Measurements from ENCODE around the gene EPN3. TPM values are rescaled to one million over a fixed set of nuclear protein-coding genes. Genes with fewer than 3 reads are reported as not detected.

The EPN3 gene
- total RNA-seq, 1 donor from 2014 or later = not detected

- DNase-seq (ENCODE audit: low spot score) = no peak
- H3K27ac Mint-ChIP-seq (ENCODE audit: unreplicated experiment) = no peak overlapping the region
- TF ChIP-seq CTCF (IDR thresholded peaks at IDR 0.05) = no peak
- H3K4me3 Mint-ChIP-seq (ENCODE audit: unreplicated experiment) = no peak overlapping the region
- no peaks in the 10 kb centered on the region for H3K9me3 Mint-ChIP-seq (ENCODE audit: low read depth)
- H3K4me1 Mint-ChIP-seq (ENCODE audit: low read depth) = peaks cover 19% of the 10 kb centered on the region
- H3K27me3 Mint-ChIP-seq (ENCODE audit: low read depth) = peaks cover 52% of the 10 kb centered on the region
- H3K36me3 Mint-ChIP-seq (ENCODE audit: low read depth) = peaks cover 1% of the 10 kb centered on the region
Observed at GRCh38 chr17:50562242-50563091, 29.9 kb downstream of the EPN3 start.

GRCh38 chr17:50563092-50563511 is 30.6 kb downstream of the EPN3 start:
- Mint-ChIP-seq H3K36me3 (ENCODE audit: low read depth) (peaks cover 1% of the 10 kb centered on the region), H3K27ac (ENCODE audit: unreplicated experiment) (no peak overlapping the region), H3K4me1 (ENCODE audit: low read depth) (peaks cover 19% of the 10 kb centered on the region), H3K27me3 (ENCODE audit: low read depth) (peaks cover 53% of the 10 kb centered on the region), H3K4me3 (ENCODE audit: unreplicated experiment) (no peak overlapping the region), H3K9me3 (ENCODE audit: low read depth) (no peaks in the 10 kb centered on the region)
- no peak for DNase-seq (ENCODE audit: low spot score)
- peak; percentile 16 for TF ChIP-seq CTCF (IDR thresholded peaks at IDR 0.05)

- Mint-ChIP-seq H3K27ac (ENCODE audit: unreplicated experiment) (no peak overlapping the region), H3K36me3 (ENCODE audit: low read depth) (peaks cover 1% of the 10 kb centered on the region), H3K4me1 (ENCODE audit: low read depth) (peaks cover 13% of the 10 kb centered on the region), H3K27me3 (ENCODE audit: low read depth) (peaks cover 44% of the 10 kb centered on the region), H3K4me3 (ENCODE audit: unreplicated experiment) (no peak overlapping the region), H3K9me3 (ENCODE audit: low read depth) (no peaks in the 10 kb centered on the region)
- no peak for TF ChIP-seq CTCF (IDR thresholded peaks at IDR 0.05)
- DNase-seq (ENCODE audit: low spot score) = no peak
Observed at GRCh38 chr17:50564916-50565315, 32.4 kb downstream of the EPN3 start.

GRCh38 chr17:50565402-50566350 is 33.1 kb downstream of the EPN3 start:
- no peak for TF ChIP-seq CTCF (IDR thresholded peaks at IDR 0.05)
- Mint-ChIP-seq H3K4me1 (ENCODE audit: low read depth) (peaks cover 10% of the 10 kb centered on the region), H3K4me3 (ENCODE audit: unreplicated experiment) (no peak overlapping the region), H3K27me3 (ENCODE audit: low read depth) (peaks cover 43% of the 10 kb centered on the region), H3K9me3 (ENCODE audit: low read depth) (no peaks in the 10 kb centered on the region), H3K36me3 (ENCODE audit: low read depth) (peaks cover 1% of the 10 kb centered on the region), H3K27ac (ENCODE audit: unreplicated experiment) (peak overlapping the region; percentile 64)
- no peak for DNase-seq (ENCODE audit: low spot score)

- H3K4me1 Mint-ChIP-seq (ENCODE audit: low read depth) = peaks cover 10% of the 10 kb centered on the region
- peaks cover 44% of the 10 kb centered on the region for H3K27me3 Mint-ChIP-seq (ENCODE audit: low read depth)
Observed at GRCh38 chr17:50566886-50567285, 34.4 kb downstream of the EPN3 start.

More at GRCh38 chr17:50566886-50567285, 34.4 kb downstream of the EPN3 start:
- TF ChIP-seq CTCF (IDR thresholded peaks at IDR 0.05) = no peak
- peaks cover 1% of the 10 kb centered on the region for H3K36me3 Mint-ChIP-seq (ENCODE audit: low read depth)
- no peaks in the 10 kb centered on the region for H3K9me3 Mint-ChIP-seq (ENCODE audit: low read depth)
- no peak overlapping the region for H3K4me3 Mint-ChIP-seq (ENCODE audit: unreplicated experiment)
- H3K27ac Mint-ChIP-seq (ENCODE audit: unreplicated experiment) = peak overlapping the region; percentile 8
- no peak for DNase-seq (ENCODE audit: low spot score)

Measured in chondrocyte (in vitro differentiated cells).